H7 (cell line): ENCODE results near the gene SLC9C1. TPM values are rescaled to one million over a fixed set of nuclear protein-coding genes. Genes with fewer than 3 reads are reported as not detected.

Source experiments
- DNase-seq: peaks from one replicate; pipeline ENCODE4 v3.0.0; 2012
- H3K27me3 ChIP-seq: 2 replicates; pipeline ENCODE4 v1.6.0; 2011; ENCODE audit warnings: mild to moderate bottlenecking, low read length; ENCODE audit not compliant: control insufficient read depth, insufficient read depth
- H3K36me3 ChIP-seq: replicated peaks from 2 replicates; pipeline ENCODE4 v1.5.1; 2011; ENCODE audit warnings: low read length; ENCODE audit not compliant: control insufficient read depth, insufficient read depth
- H3K4me3 ChIP-seq: 2 replicates; pipeline ENCODE4 v1.5.1; 2011; ENCODE audit warnings: low read depth, mild to moderate bottlenecking, control low read depth, low read length, moderate library complexity; ENCODE audit not compliant: insufficient read depth
- total RNA-seq: library from RNA; depleted of rRNA; stranded (reverse); fragments of >200 nt; shearing (Covaris generic); gene quantifications from 2 replicates; pipeline ENCODE4 v1.2.3, GENCODE V29; 2014

SLC9C1 gene
- total RNA-seq, 1 experiment from 2014 or later, result 0.38 TPM

- Histone ChIP-seq H3K36me3 (no peaks in the 10 kb centered on the region; the same call in 1 of the 2 replicates), H3K4me3 (no peak overlapping the region), H3K27me3 (no peaks in the 10 kb centered on the region)
- no peak for DNase-seq
Measured at GRCh38 chr3:112123548-112123947, 170.5 kb downstream of the SLC9C1 start.

DNA sequence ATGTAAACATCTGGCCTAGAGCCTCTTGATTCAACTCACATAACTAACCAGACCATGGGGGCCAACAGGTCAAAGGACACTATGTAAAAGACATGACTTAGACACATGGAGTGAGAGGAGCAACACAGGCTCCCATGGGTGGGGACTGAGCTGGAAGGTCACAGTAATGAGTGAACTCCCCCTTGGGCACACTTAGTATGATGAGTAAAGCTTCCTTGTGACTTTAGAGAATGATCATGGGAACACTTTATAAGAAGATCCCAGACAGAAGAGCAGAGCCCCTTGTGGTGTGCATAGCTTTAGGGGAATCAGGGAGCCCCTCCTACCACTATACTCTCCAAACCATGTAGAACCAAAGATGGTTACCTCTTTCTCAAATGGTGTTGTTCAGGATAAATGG, 171.1 kb downstream of the SLC9C1 start:
- no peaks in the 10 kb centered on the region; the same call in 1 of the 2 replicates for H3K36me3 ChIP-seq
- H3K27me3 ChIP-seq, result no peaks in the 10 kb centered on the region
- H3K4me3 ChIP-seq, result no peak overlapping the region
- DNase-seq, result no peak

- H3K36me3 ChIP-seq, result no peaks in the 10 kb centered on the region; the same call in none of the 2 replicates
- no peaks in the 10 kb centered on the region for H3K27me3 ChIP-seq
- H3K4me3 ChIP-seq, result no peak overlapping the region
- DNase-seq, result no peak
Measured at GRCh38 chr3:112121577-112122547, 172.2 kb downstream of the SLC9C1 start.

DNA sequence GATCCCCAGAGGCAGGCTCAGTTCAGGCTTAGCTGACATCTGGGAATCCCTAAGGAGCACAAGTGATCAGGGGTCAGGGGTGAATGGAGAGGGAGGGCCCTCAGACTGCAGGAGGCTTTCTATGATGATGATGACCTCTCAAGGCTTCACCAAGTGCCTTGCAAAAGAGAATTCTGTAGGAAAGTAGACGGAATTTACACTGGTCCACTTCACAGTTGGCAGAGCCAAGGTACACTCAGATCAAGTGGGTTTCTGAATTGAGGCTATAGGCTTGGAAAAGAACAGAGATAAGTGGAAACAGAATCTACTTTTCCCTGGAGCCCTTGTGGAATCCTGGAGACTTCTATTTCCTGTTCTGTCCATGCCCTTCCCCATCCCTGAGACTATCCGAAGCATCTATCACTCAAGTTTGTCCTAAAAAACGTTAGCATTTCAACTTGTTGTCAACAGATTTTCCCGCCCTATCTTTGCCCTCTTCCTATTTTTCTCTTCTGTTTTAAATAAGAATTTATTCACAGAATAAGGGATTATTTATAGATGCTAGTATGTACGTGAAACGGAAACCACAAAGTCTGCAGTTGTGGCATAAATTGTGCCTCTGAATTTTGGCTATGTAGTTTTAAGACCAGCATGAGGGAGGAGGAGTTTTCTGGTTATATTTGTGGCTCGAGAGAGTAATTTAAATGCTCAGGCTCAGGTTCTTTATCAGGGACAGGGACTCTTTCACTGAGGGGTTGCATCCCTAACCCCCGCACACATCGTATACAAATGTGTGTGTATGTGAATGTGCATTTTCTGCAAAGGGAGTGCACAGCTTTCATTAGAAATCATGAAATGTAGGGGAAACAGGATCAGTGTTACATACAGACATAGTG, 173.8 kb downstream of the SLC9C1 start:
- Histone ChIP-seq H3K36me3 (no peaks in the 10 kb centered on the region; the same call in none of the 2 replicates), H3K27me3 (no peaks in the 10 kb centered on the region), H3K4me3 (no peak overlapping the region)
- no peak for DNase-seq

DNA sequence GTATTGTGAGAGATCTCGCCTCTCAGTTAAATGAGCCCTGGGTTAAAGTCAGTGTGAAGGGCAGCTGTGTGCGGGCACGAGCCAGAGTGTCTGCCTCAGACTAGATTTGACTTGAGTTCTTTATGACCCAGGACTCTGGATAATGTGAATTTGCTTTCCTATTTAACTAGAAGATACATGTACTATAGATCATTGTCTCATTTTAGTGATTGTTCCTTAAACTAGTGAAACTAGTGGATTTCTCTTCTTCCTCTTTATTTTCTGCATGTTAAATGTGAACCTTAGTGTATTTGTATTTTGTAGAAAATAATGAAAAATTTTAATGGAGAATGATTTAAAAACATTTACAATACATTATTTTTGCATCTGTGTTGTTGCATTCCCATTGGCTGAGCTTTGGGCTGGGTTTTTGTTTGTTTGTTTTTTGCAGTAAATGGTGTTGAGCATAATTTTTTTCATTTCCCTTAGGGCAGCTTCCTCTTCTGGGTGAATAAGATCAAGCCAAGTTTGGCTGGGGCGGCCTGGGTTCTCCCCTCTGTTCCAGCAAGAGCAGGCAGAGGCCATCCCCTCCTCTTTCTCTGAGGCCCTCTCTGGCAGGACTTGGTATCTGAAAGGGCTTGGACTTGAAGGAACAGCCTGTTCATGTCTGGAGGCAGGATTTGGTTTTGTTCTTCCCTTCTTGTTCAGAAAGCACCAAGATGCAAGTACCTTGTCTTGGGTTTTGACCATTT, 176.0 kb downstream of the SLC9C1 start:
- DNase-seq, result no peak

DNA sequence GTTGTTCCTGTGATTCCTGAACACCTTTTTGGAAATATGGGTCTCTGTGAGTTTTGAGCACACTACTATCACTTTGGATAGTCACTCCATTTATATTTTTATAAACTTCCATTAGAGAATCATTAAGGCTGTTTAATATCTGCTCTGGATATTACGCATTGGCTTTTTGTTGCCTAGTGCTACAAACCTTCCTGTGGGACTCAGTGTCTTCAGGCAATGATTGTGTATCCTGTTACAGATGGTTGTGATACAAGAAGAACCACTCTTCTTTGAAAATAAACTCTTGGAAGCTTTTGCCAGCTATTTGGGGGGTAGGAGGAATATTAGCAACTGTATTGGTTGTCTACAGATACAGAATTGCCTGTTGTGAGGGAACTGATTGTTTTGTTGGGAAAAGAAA, 176.6 kb downstream of the SLC9C1 start:
- Histone ChIP-seq H3K4me3 (no peak overlapping the region), H3K27me3 (no peaks in the 10 kb centered on the region), H3K36me3 (peaks cover 1% of the 10 kb centered on the region)
- no peak for DNase-seq

More for the DNA sequence above, 176.0 kb downstream of the SLC9C1 start:
- H3K36me3 ChIP-seq, result peaks cover 1% of the 10 kb centered on the region
- H3K27me3 ChIP-seq, result no peaks in the 10 kb centered on the region
- H3K4me3 ChIP-seq, result no peak overlapping the region

DNA sequence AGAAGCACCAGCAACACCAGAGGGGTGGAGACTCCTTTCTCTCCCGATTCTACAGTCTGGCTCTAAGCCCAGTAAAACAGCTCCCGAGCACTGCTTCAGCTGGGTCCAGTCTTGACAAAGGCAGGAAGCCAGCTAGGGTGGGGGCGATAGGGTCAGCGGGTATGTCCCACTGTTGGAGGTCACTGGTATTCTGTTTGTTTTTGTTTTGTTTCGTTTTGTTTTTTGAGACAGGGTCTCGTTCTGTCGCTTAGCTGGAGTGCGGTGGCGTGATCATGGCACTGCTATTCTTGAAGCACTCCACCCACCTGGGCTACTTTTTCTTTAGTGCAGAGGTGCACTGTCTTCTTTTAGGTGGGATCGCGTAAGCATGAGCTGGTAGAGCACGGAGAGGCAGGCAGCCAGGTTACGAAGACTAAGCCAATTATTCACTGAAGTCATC, 177.2 kb downstream of the SLC9C1 start:
- H3K27me3 ChIP-seq, result no peaks in the 10 kb centered on the region
- DNase-seq, result no peak
- no peak overlapping the region for H3K4me3 ChIP-seq
- H3K36me3 ChIP-seq, result peaks cover 1% of the 10 kb centered on the region

GRCh38 chr3:112115806-112116383, 178.1 kb downstream of the SLC9C1 start:
- no peaks in the 10 kb centered on the region for H3K27me3 ChIP-seq
- H3K36me3 ChIP-seq, result peaks cover 1% of the 10 kb centered on the region

DNA sequence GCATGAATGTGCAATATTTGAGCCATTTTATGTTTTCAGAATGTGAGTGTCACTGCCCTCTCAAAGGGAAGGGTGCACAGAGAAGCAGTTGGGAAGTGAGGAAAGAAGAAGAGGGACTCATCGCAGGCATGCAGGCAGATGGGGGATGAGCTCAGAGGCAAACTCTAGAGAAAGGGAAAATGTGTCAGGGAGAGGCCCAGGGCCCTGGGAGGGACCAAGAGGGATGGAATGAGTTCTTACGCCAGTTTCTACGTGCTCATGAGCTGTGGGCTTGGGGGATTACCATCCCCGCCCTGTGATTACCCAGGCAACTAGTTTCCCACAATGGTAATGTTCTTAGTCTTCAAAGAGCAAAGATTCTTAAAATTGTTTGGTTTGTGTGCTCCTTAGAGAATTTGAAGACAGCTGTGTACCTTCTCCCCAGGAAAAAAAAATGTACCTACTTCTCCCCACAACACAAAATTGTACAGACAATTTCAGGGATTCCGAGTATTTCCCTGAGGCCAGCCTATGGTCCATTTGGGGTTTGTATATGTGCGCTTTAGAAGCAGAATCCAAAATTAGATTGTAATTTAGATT, 178.8 kb downstream of the SLC9C1 start:
- Histone ChIP-seq H3K36me3 (peaks cover 1% of the 10 kb centered on the region), H3K4me3 (no peak overlapping the region), H3K27me3 (no peaks in the 10 kb centered on the region)
- DNase-seq, result no peak

More at GRCh38 chr3:112115806-112116383, 178.1 kb downstream of the SLC9C1 start:
- no peak for DNase-seq
- no peak overlapping the region for H3K4me3 ChIP-seq

DNA sequence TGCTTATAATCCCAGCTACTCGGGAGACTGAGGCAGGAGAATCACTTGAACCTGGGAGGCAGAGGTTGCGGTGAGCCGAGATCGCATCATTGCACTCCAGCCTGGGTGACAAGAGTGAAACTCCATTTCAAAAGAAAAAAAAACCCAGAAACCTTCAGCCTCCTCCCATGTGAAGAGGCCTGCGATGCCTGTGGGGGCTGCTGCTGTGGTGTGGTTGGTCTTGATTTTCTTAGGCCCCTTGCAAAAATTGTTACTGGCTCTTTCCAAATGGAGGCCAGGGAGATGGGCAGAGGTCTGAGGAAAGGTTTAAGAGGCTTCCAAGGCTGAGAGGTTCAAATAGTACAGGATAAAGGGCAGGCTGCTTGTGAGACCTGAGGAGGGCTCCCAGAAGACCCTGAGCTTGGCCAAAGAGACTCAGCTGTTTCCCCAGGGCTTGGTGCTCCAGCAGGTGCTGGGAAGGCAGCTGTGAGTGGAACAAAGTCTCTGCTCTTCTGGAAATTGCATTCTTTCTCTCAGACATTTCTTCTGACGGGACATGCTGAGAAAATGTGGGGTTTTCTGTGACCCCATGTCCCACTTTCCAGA, 179.3 kb downstream of the SLC9C1 start:
- DNase-seq, result no peak
- Histone ChIP-seq H3K4me3 (no peak overlapping the region), H3K27me3 (no peaks in the 10 kb centered on the region), H3K36me3 (peaks cover 1% of the 10 kb centered on the region)

DNA sequence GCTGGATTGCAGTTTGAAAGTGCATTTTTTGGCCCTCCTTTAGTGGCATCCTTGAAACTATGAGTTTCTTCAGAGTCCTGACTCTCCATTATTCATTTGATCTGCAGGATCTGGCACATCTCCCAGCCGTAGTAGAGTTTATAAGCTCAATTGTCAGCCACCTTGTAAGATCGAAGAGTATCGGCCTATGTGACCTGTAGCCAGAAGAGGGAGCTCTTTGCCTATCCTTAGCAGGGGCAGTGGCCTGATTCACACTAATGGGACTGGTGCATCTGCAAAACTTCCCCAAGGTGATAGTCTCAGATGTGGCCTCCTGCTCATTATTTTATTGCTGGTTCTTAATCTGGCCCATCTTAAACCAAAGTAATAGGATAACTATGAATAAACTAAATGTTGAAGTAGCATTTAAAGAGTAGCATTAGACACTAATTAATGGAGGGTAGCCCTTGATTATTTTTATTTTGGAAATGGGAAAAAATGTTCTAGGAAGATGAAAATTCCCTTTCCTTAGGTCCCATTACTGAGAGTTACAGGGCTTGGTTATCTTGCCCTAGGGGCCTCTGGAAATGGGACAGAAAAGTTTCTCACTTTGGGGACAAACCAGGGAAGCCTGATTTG, 182.1 kb downstream of the SLC9C1 start:
- peak; percentile 65 for DNase-seq
- peaks cover 3% of the 10 kb centered on the region for H3K36me3 ChIP-seq
- no peak overlapping the region for H3K4me3 ChIP-seq
- no peaks in the 10 kb centered on the region for H3K27me3 ChIP-seq

DNA sequence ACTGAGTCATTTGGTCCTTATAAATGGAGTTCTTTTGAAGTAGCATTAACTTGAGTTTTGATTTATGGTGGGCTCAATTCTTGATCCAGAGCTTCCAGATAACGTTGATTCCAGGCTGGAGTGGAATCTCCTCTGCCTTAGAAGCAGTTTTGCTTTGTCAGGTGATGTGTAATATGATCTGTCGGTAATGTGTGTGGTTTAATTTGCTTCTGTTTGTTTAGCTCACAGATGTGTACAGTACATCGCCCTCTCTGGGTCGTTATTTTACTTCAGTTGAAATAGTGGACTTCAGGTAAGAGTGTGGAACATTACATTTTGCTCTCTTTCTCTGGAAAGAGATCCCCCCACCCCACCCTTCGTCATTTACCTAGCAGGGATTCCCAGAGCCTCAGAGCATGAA, 184.7 kb downstream of the SLC9C1 start:
- no peak for DNase-seq
- Histone ChIP-seq H3K27me3 (no peaks in the 10 kb centered on the region), H3K36me3 (peaks cover 4% of the 10 kb centered on the region)

GRCh38 chr3:112104774-112105173, 189.2 kb downstream of the SLC9C1 start:
- DNase-seq, result no peak
- H3K36me3 ChIP-seq, result peaks cover 4% of the 10 kb centered on the region
- H3K4me3 ChIP-seq, result no peak overlapping the region
- H3K27me3 ChIP-seq, result no peaks in the 10 kb centered on the region

More for the DNA sequence above, 184.7 kb downstream of the SLC9C1 start:
- no peak overlapping the region for H3K4me3 ChIP-seq
